Measurements from ENCODE around the gene SLC6A4.
"Not testable (repeated sequence)": the region's sequence is repeated elsewhere in the genome, so short reads cannot be mapped to it uniquely, and the experiment has no call there.

Gene SLC6A4

DNA sequence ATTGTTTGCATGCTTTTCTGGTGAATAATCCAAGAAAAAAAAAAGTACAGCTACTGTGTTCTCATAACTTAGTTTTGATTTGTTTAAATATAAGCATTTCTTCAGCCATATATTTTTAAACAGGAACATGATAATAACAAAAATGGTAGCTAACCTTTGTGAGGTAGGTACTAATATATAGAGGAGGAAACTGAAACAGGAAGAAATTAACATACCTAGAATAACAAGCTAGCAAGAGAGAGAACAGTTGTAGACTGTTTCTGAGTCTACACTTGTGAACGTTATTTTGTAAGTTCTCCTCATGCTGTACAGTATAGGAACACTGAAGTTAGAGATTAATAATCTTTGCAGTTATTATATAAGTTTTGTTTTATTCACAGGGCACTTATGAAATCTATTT, 69.5 kb downstream of the SLC6A4 start:
- no peak for DNase-seq

DNA sequence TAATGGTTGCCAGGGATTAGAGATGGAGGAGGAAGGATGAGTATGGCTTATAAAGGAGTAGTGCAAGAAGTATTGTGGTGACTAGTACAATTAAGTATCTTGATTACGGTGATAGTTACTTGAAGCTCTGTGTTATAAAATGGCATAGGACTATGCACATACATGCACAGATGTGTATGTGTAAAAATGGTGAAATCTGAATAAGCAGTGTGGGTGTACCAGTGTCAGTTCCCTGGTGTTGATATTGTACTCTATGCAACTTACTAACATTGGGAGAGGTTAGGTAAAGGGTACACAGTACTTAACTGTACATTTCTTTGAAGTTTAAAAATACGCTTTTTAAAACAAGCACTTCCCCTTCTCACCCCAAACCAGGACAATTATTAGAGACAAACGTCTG, 70.3 kb downstream of the SLC6A4 start:
- DNase-seq, result no peak

DNA sequence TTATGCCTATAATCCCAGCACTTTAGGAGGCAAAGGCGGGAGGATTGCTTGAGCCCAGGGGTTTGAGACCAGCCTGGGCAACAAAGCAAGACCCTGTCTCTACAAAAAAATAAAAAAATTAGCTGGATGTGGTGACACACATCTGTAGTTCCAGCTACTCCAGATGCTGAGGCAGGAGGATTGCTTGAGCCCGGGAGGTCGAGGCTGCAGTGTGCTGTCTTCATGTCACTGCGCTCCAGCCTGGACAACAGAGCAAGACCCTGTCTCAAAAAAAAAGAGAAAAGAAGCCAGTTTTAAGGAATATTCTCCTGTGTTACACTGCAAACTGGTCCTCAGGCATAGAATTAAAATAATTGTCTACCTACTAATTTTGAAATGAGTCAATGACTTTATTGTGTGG, 71.0 kb downstream of the SLC6A4 start:
- no peak for DNase-seq

DNA sequence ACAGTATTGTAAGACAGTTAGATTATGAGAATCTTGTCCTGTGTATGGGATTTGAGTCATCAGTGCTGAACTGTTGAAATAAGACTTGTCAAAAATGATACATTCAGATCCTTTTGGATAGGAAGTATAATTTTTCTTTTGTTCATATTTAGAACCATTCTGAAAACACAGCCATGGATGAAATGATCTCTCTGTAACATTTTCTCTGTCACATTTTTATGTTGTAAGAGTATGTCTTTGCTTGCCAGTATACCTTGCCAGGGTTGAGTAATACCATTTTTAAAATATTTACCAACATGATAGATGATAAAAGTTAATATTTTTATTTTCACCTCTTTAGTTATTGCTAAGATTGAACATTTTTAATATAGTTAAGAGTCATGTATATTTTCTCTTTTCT, 73.9 kb downstream of the SLC6A4 start:
- DNase-seq, result no peak

DNA sequence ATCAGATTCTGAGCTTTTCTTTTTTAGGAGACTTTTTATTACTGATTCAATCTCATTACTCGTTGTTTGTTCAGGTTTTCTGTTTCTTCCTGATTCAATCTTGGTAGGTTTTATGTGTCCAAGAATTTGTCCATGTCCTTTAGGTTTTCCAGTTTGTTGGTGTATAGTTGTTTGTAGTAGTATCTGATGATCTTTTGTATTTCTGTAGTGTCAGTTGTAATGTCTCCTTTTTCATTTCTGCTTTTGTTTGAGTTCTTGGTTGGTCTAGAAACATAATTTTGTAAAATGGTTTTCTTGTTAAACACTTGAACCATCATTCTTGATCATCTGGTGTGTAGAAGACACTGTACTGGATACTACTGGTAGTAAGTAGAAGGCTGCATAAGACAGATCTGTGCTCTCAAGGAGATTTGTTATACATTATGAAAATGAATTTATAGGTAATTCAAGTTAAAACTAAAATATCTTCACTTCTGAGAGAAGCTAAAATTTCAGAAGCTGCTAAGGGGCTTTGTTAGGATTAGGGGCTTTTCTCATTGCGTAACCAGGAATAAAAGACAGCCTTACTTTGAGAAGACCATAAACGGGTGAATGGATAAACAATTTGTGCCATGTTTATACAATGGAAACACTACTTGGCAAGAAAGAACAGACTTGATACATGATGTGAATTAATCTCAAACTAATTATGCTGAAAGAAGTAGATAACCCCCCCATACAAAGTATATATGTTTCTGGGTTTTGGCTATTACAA, 74.9 kb downstream of the SLC6A4 start:
- no peak for DNase-seq

- DNase-seq, result no peak
These were observed 76.4 kb downstream of the SLC6A4 start for GRCh38 chr17:30158896-30159625.

GRCh38 chr17:30155389-30155788, 80.1 kb downstream of the SLC6A4 start:
- no peak for DNase-seq

- no peak for DNase-seq
These were observed 82.0 kb downstream of the SLC6A4 start for GRCh38 chr17:30153463-30153862.

- no peak for DNase-seq
These were observed 84.0 kb downstream of the SLC6A4 start for GRCh38 chr17:30151471-30151870.

GRCh38 chr17:30148376-30148775, 87.1 kb downstream of the SLC6A4 start:
- no peak for DNase-seq

GRCh38 chr17:30147860-30148259, 87.6 kb downstream of the SLC6A4 start:
- DNase-seq, result not testable (repeated sequence)
